ENCODE measurements around the gene GATAD2A. TPM values are rescaled to one million over a fixed set of nuclear protein-coding genes. Genes with fewer than 3 reads are reported as not detected.

Gene GATAD2A
- total and polyA plus RNA-seq, 9 of the 15 experiments (the other 6 are each of a cell fraction or from before 2014, with no cell fraction given) = 2.4 to 226 (median 44.2) TPM

DNA sequence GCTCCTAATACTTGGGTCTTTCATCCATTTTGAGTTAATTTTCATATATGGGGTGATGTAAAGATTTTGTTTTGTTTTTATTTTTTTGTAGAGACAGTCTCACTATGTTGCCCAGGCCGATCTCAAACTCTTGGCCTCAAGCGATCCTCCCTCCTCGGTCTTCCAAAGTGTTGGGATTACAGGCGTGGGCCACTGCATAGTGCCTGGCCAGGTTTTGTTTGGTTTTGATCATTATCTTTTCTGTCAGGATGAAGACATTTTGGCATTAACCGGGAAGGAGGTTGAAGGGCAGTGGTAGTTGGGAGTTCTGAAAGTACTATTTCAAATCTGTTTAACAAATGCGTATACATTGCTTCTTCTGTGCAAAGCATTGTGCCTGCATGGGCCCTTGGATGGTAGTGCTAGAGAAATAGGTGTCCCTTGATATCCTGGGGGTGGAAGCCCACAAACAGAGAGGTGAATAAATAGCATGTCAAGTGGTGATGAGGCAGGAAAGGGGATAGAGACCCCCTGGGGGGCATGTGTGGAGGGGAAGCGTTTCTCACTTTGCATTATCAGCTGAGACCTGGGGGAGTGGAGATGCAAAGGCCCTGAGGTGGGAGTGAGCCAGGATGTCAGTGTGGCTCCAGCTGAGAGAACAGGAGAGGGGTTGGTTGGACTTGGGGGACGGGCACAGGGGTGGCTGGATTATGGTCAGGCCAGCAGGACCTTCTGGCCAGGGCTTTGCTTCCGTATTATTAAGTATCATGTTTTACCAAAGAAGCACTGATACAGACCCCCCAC, 41.4 kb downstream of the GATAD2A start:
- CTCF ChIA-PET (ENCODE audit: low intra/inter-chr PET ratio) = no interaction called here
- POLR2A ChIA-PET = interaction anchor here (0.8 kb wide), 1 partner anchor 100 kb away, joined by 3 read pairs; no protein-coding TSS in a partner anchor
- H3K4me2 ChIP-seq (ENCODE audit: insufficient read depth, low read length) = peak overlapping the region; percentile 5; the same call in 1 of the 2 replicates
- intact Hi-C loops (cut with micrococcal nuclease) (no loop called here), in situ Hi-C loops (cut with MboI) (no loop called here)
- H3K9me1 ChIP-seq (ENCODE audit: control insufficient read depth, insufficient read depth, low read length) = no peaks in the 10 kb centered on the region
- 38% methylated on average over 9 of the region's 9 CpGs for WGBS (ENCODE audit: insufficient coverage, low coverage, missing lambda C conversion rate)
- BruUV-seq (replicated peaks) = TSS peak; percentile 18
- H3K4me3 ChIP-seq = no peak overlapping the region
- peaks cover 54% of the 10 kb centered on the region for H4K20me1 ChIP-seq (replicated peaks; ENCODE audit: control insufficient read depth, insufficient read depth, low read length)
- H2AFZ ChIP-seq (ENCODE audit: low read depth, low read length) = no peak overlapping the region
- H3K4me1 ChIP-seq (replicated peaks in 1 of 2; ENCODE audit: control insufficient read depth in 2 of 2, insufficient read depth in 2 of 2, low read length in 2 of 2) = peaks cover 46 to 47% of the 10 kb centered on the region in 2 experiments
- H3K27ac ChIP-seq (ENCODE audit: extremely low read depth, low read depth, low read length) = peak overlapping the region; percentile 11; the same call in 1 of the 3 replicates
- peaks cover 100% of the 10 kb centered on the region for H3K79me2 ChIP-seq (ENCODE audit: control insufficient read depth, insufficient read depth, low read length)
- DNase-seq (ENCODE audit: extremely low read depth in 1 of 4, low spot score in 3 of 4) = no peak
- no peak for FAIRE-seq
- peaks cover 52% of the 10 kb centered on the region for H3K36me3 ChIP-seq (ENCODE audit: control insufficient read depth, insufficient read depth, low read length)
- no peak for ATAC-seq
- H3K27me3 ChIP-seq (ENCODE audit: control insufficient read depth in 2 of 2, insufficient read depth in 2 of 2, low read length in 2 of 2) = no peaks in the 10 kb centered on the region
- peak overlapping the region in 1 of 2 experiments; percentile 65; a peak in 3 of 4 replicates for H3K9ac ChIP-seq (ENCODE audit: insufficient read depth in 1 of 2, low read depth in 2 of 2, low read length in 2 of 2)
- no peaks in the 10 kb centered on the region for H3K9me3 ChIP-seq (replicated peaks; ENCODE audit: control insufficient read depth, insufficient read depth, low read depth, low read length)
- TF ChIP-seq, protein P1, sequence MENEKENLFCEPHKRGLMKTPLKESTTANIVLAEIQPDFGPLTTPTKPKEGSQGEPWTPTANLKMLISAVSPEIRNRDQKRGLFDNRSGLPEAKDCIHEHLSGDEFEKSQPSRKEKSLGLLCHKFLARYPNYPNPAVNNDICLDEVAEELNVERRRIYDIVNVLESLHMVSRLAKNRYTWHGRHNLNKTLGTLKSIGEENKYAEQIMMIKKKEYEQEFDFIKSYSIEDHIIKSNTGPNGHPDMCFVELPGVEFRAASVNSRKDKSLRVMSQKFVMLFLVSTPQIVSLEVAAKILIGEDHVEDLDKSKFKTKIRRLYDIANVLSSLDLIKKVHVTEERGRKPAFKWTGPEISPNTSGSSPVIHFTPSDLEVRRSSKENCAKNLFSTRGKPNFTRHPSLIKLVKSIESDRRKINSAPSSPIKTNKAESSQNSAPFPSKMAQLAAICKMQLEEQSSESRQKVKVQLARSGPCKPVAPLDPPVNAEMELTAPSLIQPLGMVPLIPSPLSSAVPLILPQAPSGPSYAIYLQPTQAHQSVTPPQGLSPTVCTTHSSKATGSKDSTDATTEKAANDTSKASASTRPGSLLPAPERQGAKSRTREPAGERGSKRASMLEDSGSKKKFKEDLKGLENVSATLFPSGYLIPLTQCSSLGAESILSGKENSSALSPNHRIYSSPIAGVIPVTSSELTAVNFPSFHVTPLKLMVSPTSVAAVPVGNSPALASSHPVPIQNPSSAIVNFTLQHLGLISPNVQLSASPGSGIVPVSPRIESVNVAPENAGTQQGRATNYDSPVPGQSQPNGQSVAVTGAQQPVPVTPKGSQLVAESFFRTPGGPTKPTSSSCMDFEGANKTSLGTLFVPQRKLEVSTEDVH (IDR thresholded peaks at IDR 0.05; ENCODE audit: low read depth, partially characterized antibody) = no peak
- TF ChIP-seq PTBP1 (IDR thresholded peaks at IDR 0.05; ENCODE audit: low read depth, low read length) = peak; percentile 21; the same call in 1 of the 2 replicates
- TF ChIP-seq, protein P2, sequence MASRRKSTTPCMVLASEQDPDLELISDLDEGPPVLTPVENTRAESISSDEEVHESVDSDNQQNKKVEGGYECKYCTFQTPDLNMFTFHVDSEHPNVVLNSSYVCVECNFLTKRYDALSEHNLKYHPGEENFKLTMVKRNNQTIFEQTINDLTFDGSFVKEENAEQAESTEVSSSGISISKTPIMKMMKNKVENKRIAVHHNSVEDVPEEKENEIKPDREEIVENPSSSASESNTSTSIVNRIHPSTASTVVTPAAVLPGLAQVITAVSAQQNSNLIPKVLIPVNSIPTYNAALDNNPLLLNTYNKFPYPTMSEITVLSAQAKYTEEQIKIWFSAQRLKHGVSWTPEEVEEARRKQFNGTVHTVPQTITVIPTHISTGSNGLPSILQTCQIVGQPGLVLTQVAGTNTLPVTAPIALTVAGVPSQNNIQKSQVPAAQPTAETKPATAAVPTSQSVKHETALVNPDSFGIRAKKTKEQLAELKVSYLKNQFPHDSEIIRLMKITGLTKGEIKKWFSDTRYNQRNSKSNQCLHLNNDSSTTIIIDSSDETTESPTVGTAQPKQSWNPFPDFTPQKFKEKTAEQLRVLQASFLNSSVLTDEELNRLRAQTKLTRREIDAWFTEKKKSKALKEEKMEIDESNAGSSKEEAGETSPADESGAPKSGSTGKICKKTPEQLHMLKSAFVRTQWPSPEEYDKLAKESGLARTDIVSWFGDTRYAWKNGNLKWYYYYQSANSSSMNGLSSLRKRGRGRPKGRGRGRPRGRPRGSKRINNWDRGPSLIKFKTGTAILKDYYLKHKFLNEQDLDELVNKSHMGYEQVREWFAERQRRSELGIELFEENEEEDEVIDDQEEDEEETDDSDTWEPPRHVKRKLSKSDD (conservative IDR thresholded peaks at IDR 0.05; ENCODE audit: low read length) = no peak
- TF ChIP-seq, protein P3, sequence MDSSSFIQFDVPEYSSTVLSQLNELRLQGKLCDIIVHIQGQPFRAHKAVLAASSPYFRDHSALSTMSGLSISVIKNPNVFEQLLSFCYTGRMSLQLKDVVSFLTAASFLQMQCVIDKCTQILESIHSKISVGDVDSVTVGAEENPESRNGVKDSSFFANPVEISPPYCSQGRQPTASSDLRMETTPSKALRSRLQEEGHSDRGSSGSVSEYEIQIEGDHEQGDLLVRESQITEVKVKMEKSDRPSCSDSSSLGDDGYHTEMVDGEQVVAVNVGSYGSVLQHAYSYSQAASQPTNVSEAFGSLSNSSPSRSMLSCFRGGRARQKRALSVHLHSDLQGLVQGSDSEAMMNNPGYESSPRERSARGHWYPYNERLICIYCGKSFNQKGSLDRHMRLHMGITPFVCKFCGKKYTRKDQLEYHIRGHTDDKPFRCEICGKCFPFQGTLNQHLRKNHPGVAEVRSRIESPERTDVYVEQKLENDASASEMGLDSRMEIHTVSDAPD (CRISPR knock-in tag; IDR thresholded peaks at IDR 0.05) = no peak
- TF ChIP-seq ZBTB7A (IDR thresholded peaks at IDR 0.05; ENCODE audit: borderline replicate concordance, control insufficient read depth, low read depth, low read length) = peak; percentile 69; the same call in 1 of the 2 replicates
- 0 out of 2 replicates have a peak, but pooled peaks have one; percentile 23 for TF ChIP-seq ADNP (tag; IDR thresholded peaks at IDR 0.05)
- TF ChIP-seq BHLHE40 (IDR thresholded peaks at IDR 0.05; ENCODE audit: low read length) = no peak
- no peak for TF ChIP-seq HMG20B (CRISPR knock-in tag; IDR thresholded peaks at IDR 0.05)
- TF ChIP-seq, protein P4, sequence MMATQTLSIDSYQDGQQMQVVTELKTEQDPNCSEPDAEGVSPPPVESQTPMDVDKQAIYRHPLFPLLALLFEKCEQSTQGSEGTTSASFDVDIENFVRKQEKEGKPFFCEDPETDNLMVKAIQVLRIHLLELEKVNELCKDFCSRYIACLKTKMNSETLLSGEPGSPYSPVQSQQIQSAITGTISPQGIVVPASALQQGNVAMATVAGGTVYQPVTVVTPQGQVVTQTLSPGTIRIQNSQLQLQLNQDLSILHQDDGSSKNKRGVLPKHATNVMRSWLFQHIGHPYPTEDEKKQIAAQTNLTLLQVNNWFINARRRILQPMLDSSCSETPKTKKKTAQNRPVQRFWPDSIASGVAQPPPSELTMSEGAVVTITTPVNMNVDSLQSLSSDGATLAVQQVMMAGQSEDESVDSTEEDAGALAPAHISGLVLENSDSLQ (IDR thresholded peaks at IDR 0.05) = 0 out of 2 replicates have a peak, but pooled peaks have one; percentile 4
- TF ChIP-seq, protein P5, sequence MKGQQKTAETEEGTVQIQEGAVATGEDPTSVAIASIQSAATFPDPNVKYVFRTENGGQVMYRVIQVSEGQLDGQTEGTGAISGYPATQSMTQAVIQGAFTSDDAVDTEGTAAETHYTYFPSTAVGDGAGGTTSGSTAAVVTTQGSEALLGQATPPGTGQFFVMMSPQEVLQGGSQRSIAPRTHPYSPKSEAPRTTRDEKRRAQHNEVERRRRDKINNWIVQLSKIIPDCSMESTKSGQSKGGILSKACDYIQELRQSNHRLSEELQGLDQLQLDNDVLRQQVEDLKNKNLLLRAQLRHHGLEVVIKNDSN (CRISPR knock-in tag; IDR thresholded peaks at IDR 0.05) = no peak
- TF ChIP-seq ZNF444 (CRISPR knock-in tag; IDR thresholded peaks at IDR 0.05) = no peak
